ENCODE results near the gene AKAP17A. TPM values are rescaled to one million over a fixed set of nuclear protein-coding genes. Genes with fewer than 3 reads are reported as not detected.

The AKAP17A gene
- total and polyA plus RNA-seq, 4 donors = 5.2 to 49.1 (median 19.2) TPM

- no peak for TF ChIP-seq CTCF (IDR thresholded peaks at IDR 0.05; ENCODE audit: low read depth, low read length, missing input control)
- no peak for TF ChIP-seq SP1 (IDR thresholded peaks at IDR 0.05)
- TF ChIP-seq RXRA (IDR thresholded peaks at IDR 0.05) = no peak
- TF ChIP-seq YY1 (IDR thresholded peaks at IDR 0.05) = no peak
- TF ChIP-seq NR2F2 (IDR thresholded peaks at IDR 0.05) = no peak
- no peak for TF ChIP-seq HNF4A (conservative IDR thresholded peaks at IDR 0.05)
Observed at GRCh38 chrX:1587161-1587560, 4.2 kb upstream of the AKAP17A start (continued).

DNA sequence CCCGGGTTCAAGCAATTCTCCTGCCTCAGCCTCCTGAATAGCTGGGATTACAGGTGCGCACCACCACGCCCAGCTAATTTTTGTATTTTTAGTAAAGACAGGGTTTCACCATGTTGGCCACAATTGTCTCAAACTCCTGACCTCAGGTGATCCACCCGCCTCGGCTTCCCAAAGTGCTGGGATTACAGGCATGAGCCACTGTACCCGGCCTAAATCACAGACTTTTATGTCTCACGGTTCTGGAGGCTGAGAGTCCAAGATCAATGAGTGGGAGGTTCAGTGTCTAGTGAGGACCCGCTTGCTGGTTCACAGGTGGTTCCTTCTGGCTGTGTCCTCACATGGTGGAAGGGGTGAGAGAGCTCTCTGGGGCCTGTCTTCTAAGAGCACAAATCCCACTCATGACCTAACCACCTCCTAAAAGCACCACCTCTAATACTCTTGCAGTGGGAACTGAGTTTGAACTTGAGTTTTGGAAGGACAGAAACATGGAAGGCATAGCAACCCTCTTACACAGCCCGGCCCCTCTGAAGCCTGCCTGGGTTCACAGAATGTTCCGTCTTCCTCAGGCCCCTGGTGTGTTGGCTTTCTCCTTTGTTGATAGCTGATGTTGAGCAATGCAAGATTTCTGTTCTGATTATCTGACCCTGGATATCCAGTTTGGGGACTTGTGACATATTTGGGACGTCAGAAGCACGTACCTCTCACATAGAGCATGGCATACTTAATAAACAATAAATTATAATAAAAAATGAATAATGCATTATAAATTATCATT lies 1.9 kb upstream of the AKAP17A start:
- no peak for DNase-seq (ENCODE audit: low spot score)
- TF ChIP-seq SP1 (IDR thresholded peaks at IDR 0.05) (no peak), GABPA (IDR thresholded peaks at IDR 0.05 in 1 of 2, conservative IDR thresholded peaks at IDR 0.05 in 1 of 2) (no peak), TAF1 (conservative IDR thresholded peaks at IDR 0.05) (no peak)
- H3K36me3 ChIP-seq (ENCODE audit: control insufficient read depth in 4 of 4, insufficient read depth in 3 of 4, low read depth in 1 of 4, low read length in 3 of 4) = peaks cover 3 to 10% (median 5%) of the 10 kb centered on the region in 4 donors
- H3K27ac ChIP-seq (ENCODE audit: low read depth in 1 of 2, low read length in 2 of 2) = no peak overlapping the region
- H3K27me3 ChIP-seq (ENCODE audit: control insufficient read depth in 4 of 4, insufficient read depth in 4 of 4, low read length in 3 of 4) = no peaks in the 10 kb centered on the region
- WGBS = 85% methylated on average over 12 of the region's 12 CpGs
- no peaks in the 10 kb centered on the region for H3K9me3 ChIP-seq (ENCODE audit: control insufficient read depth in 4 of 4, low read length in 3 of 4)
- H3K4me3 ChIP-seq (ENCODE audit: low read depth in 1 of 3, low read length in 3 of 3) = no peak overlapping the region
- no peak overlapping the region for H3K9ac ChIP-seq (ENCODE audit: low read depth in 1 of 2, low read length in 2 of 2)
- H3K4me1 ChIP-seq (ENCODE audit: control insufficient read depth in 4 of 4, insufficient read depth in 4 of 4, low read length in 3 of 4) = peaks cover 0 to 23% (median 15%) of the 10 kb centered on the region in 4 donors

GRCh38 chrX:1591863-1592469 lies 562 bp downstream of the AKAP17A start:
- H3K4me3 ChIP-seq (ENCODE audit: low read depth in 1 of 3, low read length in 3 of 3) = peak overlapping the region; percentile 87 to 93 (median 93)
- no peaks in the 10 kb centered on the region for H3K27me3 ChIP-seq (ENCODE audit: control insufficient read depth in 4 of 4, insufficient read depth in 4 of 4, low read length in 3 of 4)
- H3K36me3 ChIP-seq (ENCODE audit: control insufficient read depth in 4 of 4, insufficient read depth in 3 of 4, low read depth in 1 of 4, low read length in 3 of 4) = peaks cover 12 to 30% (median 23%) of the 10 kb centered on the region in 4 donors
- H3K9me3 ChIP-seq (ENCODE audit: control insufficient read depth in 4 of 4, low read length in 3 of 4) = no peaks in the 10 kb centered on the region
- no peak for DNase-seq (ENCODE audit: low spot score)
- peak overlapping the region; percentile 52 to 85 for H3K9ac ChIP-seq (ENCODE audit: low read depth in 1 of 2, low read length in 2 of 2)
- H3K27ac ChIP-seq (ENCODE audit: low read depth in 1 of 2, low read length in 2 of 2) = peak overlapping the region; percentile 31 to 66
- peaks cover 0 to 31% (median 15%) of the 10 kb centered on the region in 4 donors for H3K4me1 ChIP-seq (ENCODE audit: control insufficient read depth in 4 of 4, insufficient read depth in 4 of 4, low read length in 3 of 4)
- WGBS = 2% methylated on average over 35 of the region's 35 CpGs
- no peak for TF ChIP-seq JUND (IDR thresholded peaks at IDR 0.05)
- no peak for TF ChIP-seq REST (IDR thresholded peaks at IDR 0.05)
- no peak for TF ChIP-seq ZBTB33 (IDR thresholded peaks at IDR 0.05)
- TF ChIP-seq YY1 (IDR thresholded peaks at IDR 0.05) = no peak
- TF ChIP-seq SP1 (IDR thresholded peaks at IDR 0.05) = no peak
- no peak for TF ChIP-seq FOXA1 (IDR thresholded peaks at IDR 0.05)
- no peak for TF ChIP-seq TAF1 (conservative IDR thresholded peaks at IDR 0.05)
- TF ChIP-seq NR2F2 (IDR thresholded peaks at IDR 0.05) = no peak
- no peak for TF ChIP-seq HNF4A (conservative IDR thresholded peaks at IDR 0.05)
- TF ChIP-seq EGR1 (IDR thresholded peaks at IDR 0.05; ENCODE audit: low read depth in 2 of 2) = no peak
- TF ChIP-seq HNF4G (IDR thresholded peaks at IDR 0.05) = no peak
- no peak for TF ChIP-seq RAD21 (IDR thresholded peaks at IDR 0.05)
